Prostate gland (tissue), 2 donors: Measurements from ENCODE around the gene WDR88.

Experiments used
- CTCF ChIP-seq, 4 experiments: fragments of 200-600 bp in 2 of 4; fragments of 450-650 bp in 2 of 4; sonication (generic) in 2 of 4; IDR thresholded peaks; 1 replicate in 3 of 4; 2 replicates in 1 of 4; pipeline ENCODE4 v1.5.1; 2016 to 2019; ENCODE audit warnings: antibody characterized with exemption in 4 of 4, mild to moderate bottlenecking in 2 of 4, moderate library complexity in 2 of 4
- POLR2A ChIP-seq: fragments of 450-650 bp; IDR thresholded peaks from one replicate; pipeline ENCODE4 v1.6.1; 2016; ENCODE audit warnings: antibody characterized with exemption, mild to moderate bottlenecking

- TF ChIP-seq CTCF (IDR thresholded peaks at IDR 0.05), result no peak
- TF ChIP-seq POLR2A, result no peak
Observed at GRCh38 chr19:33203529-33203928, 71.6 kb downstream of the WDR88 start.
